GM23338 (cell line): ENCODE measurements around the gene GOLT1A. TPM values are rescaled to one million over a fixed set of nuclear protein-coding genes. Genes with fewer than 3 reads are reported as not detected.

Experiments
- ATAC-seq: fragments of 200-7000 bp; cut with Tn5 transposase; 3 replicates; pipeline ENCODE4 v1.9.1; 2020
- DNase-seq: peaks from one replicate; pipeline ENCODE4 v3.0.0-alpha.2; 2015; ENCODE audit warnings: low spot score
- H2AFZ ChIP-seq: fragments of 200-600 bp; sonication (generic); 2 replicates; pipeline ENCODE4 v1.8.0; 2016; ENCODE audit warnings: antibody characterized with exemption, mild to moderate bottlenecking, moderate library complexity
- H3F3A ChIP-seq: fragments of 200-600 bp; sonication (generic); replicated peaks from 2 replicates; pipeline ENCODE4 v1.8.0; 2017; ENCODE audit warnings: antibody characterized with exemption, mixed run types, low read depth
- H3K27ac ChIP-seq: fragments of 200-600 bp; sonication (generic); 2 replicates; pipeline ENCODE4 v1.6.1; 2016; ENCODE audit warnings: low read depth
- H3K27me3 ChIP-seq: fragments of 200-600 bp; sonication (generic); 2 replicates; pipeline ENCODE4 v1.8.0; 2016; ENCODE audit warnings: mild to moderate bottlenecking, mixed run types, moderate library complexity; ENCODE audit not compliant: insufficient read depth
- H3K36me3 ChIP-seq: fragments of 200-600 bp; sonication (generic); 2 replicates; pipeline ENCODE4 v1.8.0; 2016; ENCODE audit warnings: mild to moderate bottlenecking; ENCODE audit not compliant: insufficient read depth
- H3K4me1 ChIP-seq: fragments of 200-600 bp; sonication (generic); 2 replicates; pipeline ENCODE4 v1.8.0; 2016; ENCODE audit warnings: mild to moderate bottlenecking, moderate library complexity; ENCODE audit not compliant: insufficient read depth
- H3K4me2 ChIP-seq: fragments of 200-600 bp; sonication (generic); 2 replicates; pipeline ENCODE4 v1.7.1; 2017; ENCODE audit warnings: mixed run types
- H3K4me3 ChIP-seq: fragments of 200-600 bp; sonication (generic); 2 replicates; pipeline ENCODE4 v1.6.1; 2016; ENCODE audit warnings: mixed run types
- H3K79me2 ChIP-seq: fragments of 200-600 bp; sonication (generic); replicated peaks from 2 replicates; pipeline ENCODE4 v1.8.0; 2017; ENCODE audit warnings: mild to moderate bottlenecking; ENCODE audit not compliant: insufficient read depth
- H3K9me2 ChIP-seq: fragments of 200-600 bp; sonication (generic); 2 replicates; pipeline ENCODE4 v1.8.0; 2017; ENCODE audit not compliant: insufficient read depth
- H4K20me1 ChIP-seq: fragments of 200-600 bp; sonication (generic); replicated peaks from 2 replicates; pipeline ENCODE4 v1.8.0; 2017; ENCODE audit warnings: mild to moderate bottlenecking; ENCODE audit not compliant: insufficient read depth
- H3K27ac Mint-ChIP-seq: 2 replicates; pipeline ENCODE4 v1.8.0; 2020; ENCODE audit warnings: inconsistent platforms, mild to moderate bottlenecking, moderate library complexity, mixed read lengths
- H3K27me3 Mint-ChIP-seq: 3 replicates; pipeline ENCODE4 v1.8.0; 2022; ENCODE audit warnings: low read depth, mild to moderate bottlenecking, moderate library complexity, mixed read lengths, inconsistent platforms; ENCODE audit not compliant: insufficient read depth, poor library complexity
- H3K36me3 Mint-ChIP-seq: 3 replicates; pipeline ENCODE4 v1.8.0; 2021; ENCODE audit warnings: low read depth, mild to moderate bottlenecking, inconsistent platforms, moderate library complexity, mixed read lengths
- H3K4me1 Mint-ChIP-seq: 3 replicates; pipeline ENCODE4 v1.8.0; 2020; ENCODE audit warnings: mild to moderate bottlenecking, inconsistent platforms, mixed read lengths
- H3K4me3 Mint-ChIP-seq: 3 replicates; pipeline ENCODE4 v1.8.0; 2021; ENCODE audit warnings: moderate library complexity, mild to moderate bottlenecking, inconsistent platforms, mixed read lengths
- H3K9me3 Mint-ChIP-seq: 3 replicates; pipeline ENCODE4 v1.8.0; 2020; ENCODE audit warnings: moderate library complexity, mild to moderate bottlenecking, inconsistent platforms, mixed read lengths
- CREB1 ChIP-seq: fragments of 250-450 bp; sonication (Bioruptor Pico); IDR thresholded peaks from 2 replicates; pipeline ENCODE4 v1.5.0; 2020; ENCODE audit warnings: low read depth, mild to moderate bottlenecking, moderate library complexity
- EZH2 ChIP-seq: fragments of 200-600 bp; sonication (generic); IDR thresholded peaks from one replicate; pipeline ENCODE4 v1.8.0; 2017; ENCODE audit warnings: antibody characterized with exemption, mild to moderate bottlenecking, low read depth; ENCODE audit not compliant: unreplicated experiment
- EZH2phosphoT487 ChIP-seq: fragments of 200-600 bp; sonication (generic); IDR thresholded peaks from one replicate; pipeline ENCODE4 v1.8.1; 2018; ENCODE audit warnings: antibody characterized with exemption; ENCODE audit not compliant: unreplicated experiment
- JUNB ChIP-seq: IDR thresholded peaks from one replicate; pipeline ENCODE4 v1.6.1; 2016; ENCODE audit warnings: antibody characterized with exemption; ENCODE audit not compliant: unreplicated experiment
- NANOG ChIP-seq: IDR thresholded peaks from 2 replicates; pipeline ENCODE4 v1.6.1; 2016; ENCODE audit warnings: antibody characterized with exemption, borderline replicate concordance
- POLR2AphosphoS5 ChIP-seq: IDR thresholded peaks from 2 replicates; pipeline ENCODE4 v1.6.1; 2016; ENCODE audit warnings: antibody characterized with exemption, low read depth
- STAT1 ChIP-seq: IDR thresholded peaks from one replicate; pipeline ENCODE4 v1.6.1; 2016; ENCODE audit warnings: antibody characterized with exemption; ENCODE audit not compliant: unreplicated experiment
- ZNF114 ChIP-seq: fragments of 250-450 bp; sonication (Bioruptor Pico); IDR thresholded peaks from 2 replicates; pipeline ENCODE4 v1.5.0; 2020; ENCODE audit warnings: mild to moderate bottlenecking, moderate library complexity
- ZNF331 ChIP-seq: fragments of 250-450 bp; sonication (Bioruptor Pico); IDR thresholded peaks from 2 replicates; pipeline ENCODE4 v1.5.0; 2020; ENCODE audit warnings: low read depth, mild to moderate bottlenecking, moderate library complexity
- polyA plus RNA-seq: library from polyadenylated mRNA; unstranded; fragments of >200 nt; fragmentation: Nextera tagmentation; extraction: Ambion mirVana; gene quantifications from 2 replicates; pipeline ENCODE4 v1.2.1, GENCODE V29; 2016
- total RNA-seq: library from RNA; depleted of rRNA; stranded (reverse); fragments of >200 nt; shearing (Covaris generic); gene quantifications from 2 replicates; pipeline ENCODE4 v1.2.3, GENCODE V29; 2014
- TF ChIP-seq, protein P1 (sequence below): IDR thresholded peaks from one replicate; pipeline ENCODE4 v1.6.1; 2018; ENCODE audit warnings: antibody characterized with exemption; ENCODE audit not compliant: unreplicated experiment
- TF ChIP-seq, protein P2 (sequence below): fragments of 250-450 bp; sonication (Bioruptor Pico); IDR thresholded peaks from 2 replicates; pipeline ENCODE4 v1.5.0; 2020; ENCODE audit warnings: mild to moderate bottlenecking, moderate library complexity
- TF ChIP-seq, protein P3 (sequence below): IDR thresholded peaks from 2 replicates; pipeline ENCODE4 v1.6.1; 2016; ENCODE audit warnings: antibody characterized with exemption
- TF ChIP-seq, protein P4 (sequence below), 2 experiments: fragments of 200-600 bp in 1 of 2; sonication (generic) in 1 of 2; conservative IDR thresholded peaks; 2 replicates each; pipeline versions ENCODE4 v1.5.1 to v1.6.1; 2016 to 2017; ENCODE audit warnings: antibody characterized with exemption in 2 of 2, low read depth in 2 of 2, mild to moderate bottlenecking in 2 of 2, moderate library complexity in 1 of 2

GOLT1A gene
- total and polyA plus RNA-seq, 2 experiments from 2014 or later = 3.0 to 7.2 TPM

DNA sequence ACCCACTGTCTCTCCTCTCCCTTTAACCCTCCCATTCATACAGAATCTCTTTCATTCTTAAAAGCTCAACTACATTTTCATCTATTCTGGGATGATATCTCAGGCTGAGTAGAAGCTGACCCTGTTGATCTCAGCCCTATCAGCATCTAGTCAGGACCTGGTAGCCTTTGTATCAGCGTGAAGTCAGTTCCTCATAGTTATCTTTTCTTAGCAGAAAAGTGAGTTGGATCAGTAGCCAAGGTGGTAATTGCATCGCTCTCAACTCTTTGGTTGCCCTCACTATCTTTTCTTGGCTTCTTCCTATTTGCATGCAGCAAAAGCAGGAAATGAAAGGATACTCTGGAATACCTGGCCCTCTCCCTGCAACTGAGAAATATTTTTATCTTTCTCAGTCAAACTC is 13.6 kb upstream of the GOLT1A start:
- TF ChIP-seq POLR2AphosphoS5 = no peak
- no peak for TF ChIP-seq STAT1
- TF ChIP-seq, protein P1, sequence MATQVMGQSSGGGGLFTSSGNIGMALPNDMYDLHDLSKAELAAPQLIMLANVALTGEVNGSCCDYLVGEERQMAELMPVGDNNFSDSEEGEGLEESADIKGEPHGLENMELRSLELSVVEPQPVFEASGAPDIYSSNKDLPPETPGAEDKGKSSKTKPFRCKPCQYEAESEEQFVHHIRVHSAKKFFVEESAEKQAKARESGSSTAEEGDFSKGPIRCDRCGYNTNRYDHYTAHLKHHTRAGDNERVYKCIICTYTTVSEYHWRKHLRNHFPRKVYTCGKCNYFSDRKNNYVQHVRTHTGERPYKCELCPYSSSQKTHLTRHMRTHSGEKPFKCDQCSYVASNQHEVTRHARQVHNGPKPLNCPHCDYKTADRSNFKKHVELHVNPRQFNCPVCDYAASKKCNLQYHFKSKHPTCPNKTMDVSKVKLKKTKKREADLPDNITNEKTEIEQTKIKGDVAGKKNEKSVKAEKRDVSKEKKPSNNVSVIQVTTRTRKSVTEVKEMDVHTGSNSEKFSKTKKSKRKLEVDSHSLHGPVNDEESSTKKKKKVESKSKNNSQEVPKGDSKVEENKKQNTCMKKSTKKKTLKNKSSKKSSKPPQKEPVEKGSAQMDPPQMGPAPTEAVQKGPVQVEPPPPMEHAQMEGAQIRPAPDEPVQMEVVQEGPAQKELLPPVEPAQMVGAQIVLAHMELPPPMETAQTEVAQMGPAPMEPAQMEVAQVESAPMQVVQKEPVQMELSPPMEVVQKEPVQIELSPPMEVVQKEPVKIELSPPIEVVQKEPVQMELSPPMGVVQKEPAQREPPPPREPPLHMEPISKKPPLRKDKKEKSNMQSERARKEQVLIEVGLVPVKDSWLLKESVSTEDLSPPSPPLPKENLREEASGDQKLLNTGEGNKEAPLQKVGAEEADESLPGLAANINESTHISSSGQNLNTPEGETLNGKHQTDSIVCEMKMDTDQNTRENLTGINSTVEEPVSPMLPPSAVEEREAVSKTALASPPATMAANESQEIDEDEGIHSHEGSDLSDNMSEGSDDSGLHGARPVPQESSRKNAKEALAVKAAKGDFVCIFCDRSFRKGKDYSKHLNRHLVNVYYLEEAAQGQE = no peak
- TF ChIP-seq, protein P2, sequence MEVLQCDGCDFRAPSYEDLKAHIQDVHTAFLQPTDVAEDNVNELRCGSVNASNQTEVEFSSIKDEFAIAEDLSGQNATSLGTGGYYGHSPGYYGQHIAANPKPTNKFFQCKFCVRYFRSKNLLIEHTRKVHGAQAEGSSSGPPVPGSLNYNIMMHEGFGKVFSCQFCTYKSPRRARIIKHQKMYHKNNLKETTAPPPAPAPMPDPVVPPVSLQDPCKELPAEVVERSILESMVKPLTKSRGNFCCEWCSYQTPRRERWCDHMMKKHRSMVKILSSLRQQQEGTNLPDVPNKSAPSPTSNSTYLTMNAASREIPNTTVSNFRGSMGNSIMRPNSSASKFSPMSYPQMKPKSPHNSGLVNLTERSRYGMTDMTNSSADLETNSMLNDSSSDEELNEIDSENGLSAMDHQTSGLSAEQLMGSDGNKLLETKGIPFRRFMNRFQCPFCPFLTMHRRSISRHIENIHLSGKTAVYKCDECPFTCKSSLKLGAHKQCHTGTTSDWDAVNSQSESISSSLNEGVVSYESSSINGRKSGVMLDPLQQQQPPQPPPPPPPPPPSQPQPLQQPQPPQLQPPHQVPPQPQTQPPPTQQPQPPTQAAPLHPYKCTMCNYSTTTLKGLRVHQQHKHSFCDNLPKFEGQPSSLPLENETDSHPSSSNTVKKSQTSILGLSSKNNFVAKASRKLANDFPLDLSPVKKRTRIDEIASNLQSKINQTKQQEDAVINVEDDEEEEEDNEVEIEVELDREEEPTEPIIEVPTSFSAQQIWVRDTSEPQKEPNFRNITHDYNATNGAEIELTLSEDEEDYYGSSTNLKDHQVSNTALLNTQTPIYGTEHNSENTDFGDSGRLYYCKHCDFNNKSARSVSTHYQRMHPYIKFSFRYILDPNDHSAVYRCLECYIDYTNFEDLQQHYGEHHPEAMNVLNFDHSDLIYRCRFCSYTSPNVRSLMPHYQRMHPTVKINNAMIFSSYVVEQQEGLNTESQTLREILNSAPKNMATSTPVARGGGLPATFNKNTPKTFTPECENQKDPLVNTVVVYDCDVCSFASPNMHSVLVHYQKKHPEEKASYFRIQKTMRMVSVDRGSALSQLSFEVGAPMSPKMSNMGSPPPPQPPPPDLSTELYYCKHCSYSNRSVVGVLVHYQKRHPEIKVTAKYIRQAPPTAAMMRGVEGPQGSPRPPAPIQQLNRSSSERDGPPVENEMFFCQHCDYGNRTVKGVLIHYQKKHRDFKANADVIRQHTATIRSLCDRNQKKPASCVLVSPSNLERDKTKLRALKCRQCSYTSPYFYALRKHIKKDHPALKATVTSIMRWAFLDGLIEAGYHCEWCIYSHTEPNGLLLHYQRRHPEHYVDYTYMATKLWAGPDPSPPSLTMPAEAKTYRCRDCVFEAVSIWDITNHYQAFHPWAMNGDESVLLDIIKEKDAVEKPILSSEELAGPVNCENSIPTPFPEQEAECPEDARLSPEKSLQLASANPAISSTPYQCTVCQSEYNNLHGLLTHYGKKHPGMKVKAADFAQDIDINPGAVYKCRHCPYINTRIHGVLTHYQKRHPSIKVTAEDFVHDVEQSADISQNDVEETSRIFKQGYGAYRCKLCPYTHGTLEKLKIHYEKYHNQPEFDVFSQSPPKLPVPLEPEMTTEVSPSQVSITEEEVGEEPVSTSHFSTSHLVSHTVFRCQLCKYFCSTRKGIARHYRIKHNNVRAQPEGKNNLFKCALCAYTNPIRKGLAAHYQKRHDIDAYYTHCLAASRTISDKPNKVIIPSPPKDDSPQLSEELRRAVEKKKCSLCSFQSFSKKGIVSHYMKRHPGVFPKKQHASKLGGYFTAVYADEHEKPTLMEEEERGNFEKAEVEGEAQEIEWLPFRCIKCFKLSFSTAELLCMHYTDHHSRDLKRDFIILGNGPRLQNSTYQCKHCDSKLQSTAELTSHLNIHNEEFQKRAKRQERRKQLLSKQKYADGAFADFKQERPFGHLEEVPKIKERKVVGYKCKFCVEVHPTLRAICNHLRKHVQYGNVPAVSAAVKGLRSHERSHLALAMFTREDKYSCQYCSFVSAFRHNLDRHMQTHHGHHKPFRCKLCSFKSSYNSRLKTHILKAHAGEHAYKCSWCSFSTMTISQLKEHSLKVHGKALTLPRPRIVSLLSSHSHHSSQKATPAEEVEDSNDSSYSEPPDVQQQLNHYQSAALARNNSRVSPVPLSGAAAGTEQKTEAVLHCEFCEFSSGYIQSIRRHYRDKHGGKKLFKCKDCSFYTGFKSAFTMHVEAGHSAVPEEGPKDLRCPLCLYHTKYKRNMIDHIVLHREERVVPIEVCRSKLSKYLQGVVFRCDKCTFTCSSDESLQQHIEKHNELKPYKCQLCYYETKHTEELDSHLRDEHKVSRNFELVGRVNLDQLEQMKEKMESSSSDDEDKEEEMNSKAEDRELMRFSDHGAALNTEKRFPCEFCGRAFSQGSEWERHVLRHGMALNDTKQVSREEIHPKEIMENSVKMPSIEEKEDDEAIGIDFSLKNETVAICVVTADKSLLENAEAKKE (CRISPR knock-in tag) = no peak
- TF ChIP-seq EZH2 = no peak
- TF ChIP-seq, protein P3, sequence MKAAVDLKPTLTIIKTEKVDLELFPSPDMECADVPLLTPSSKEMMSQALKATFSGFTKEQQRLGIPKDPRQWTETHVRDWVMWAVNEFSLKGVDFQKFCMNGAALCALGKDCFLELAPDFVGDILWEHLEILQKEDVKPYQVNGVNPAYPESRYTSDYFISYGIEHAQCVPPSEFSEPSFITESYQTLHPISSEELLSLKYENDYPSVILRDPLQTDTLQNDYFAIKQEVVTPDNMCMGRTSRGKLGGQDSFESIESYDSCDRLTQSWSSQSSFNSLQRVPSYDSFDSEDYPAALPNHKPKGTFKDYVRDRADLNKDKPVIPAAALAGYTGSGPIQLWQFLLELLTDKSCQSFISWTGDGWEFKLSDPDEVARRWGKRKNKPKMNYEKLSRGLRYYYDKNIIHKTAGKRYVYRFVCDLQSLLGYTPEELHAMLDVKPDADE = no peak
- no peak for TF ChIP-seq ZNF114 (CRISPR knock-in tag)
- no peak for TF ChIP-seq CREB1 (CRISPR knock-in tag)
- no peak for TF ChIP-seq EZH2phosphoT487
- TF ChIP-seq NANOG = no peak
- TF ChIP-seq, protein P4, sequence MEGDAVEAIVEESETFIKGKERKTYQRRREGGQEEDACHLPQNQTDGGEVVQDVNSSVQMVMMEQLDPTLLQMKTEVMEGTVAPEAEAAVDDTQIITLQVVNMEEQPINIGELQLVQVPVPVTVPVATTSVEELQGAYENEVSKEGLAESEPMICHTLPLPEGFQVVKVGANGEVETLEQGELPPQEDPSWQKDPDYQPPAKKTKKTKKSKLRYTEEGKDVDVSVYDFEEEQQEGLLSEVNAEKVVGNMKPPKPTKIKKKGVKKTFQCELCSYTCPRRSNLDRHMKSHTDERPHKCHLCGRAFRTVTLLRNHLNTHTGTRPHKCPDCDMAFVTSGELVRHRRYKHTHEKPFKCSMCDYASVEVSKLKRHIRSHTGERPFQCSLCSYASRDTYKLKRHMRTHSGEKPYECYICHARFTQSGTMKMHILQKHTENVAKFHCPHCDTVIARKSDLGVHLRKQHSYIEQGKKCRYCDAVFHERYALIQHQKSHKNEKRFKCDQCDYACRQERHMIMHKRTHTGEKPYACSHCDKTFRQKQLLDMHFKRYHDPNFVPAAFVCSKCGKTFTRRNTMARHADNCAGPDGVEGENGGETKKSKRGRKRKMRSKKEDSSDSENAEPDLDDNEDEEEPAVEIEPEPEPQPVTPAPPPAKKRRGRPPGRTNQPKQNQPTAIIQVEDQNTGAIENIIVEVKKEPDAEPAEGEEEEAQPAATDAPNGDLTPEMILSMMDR (conservative IDR thresholded peaks at IDR 0.05; ENCODE audit: low read depth in 2 of 2) = no peak
- TF ChIP-seq ZNF331 (CRISPR knock-in tag) = no peak
- no peak for TF ChIP-seq JUNB
- ATAC-seq (no peak), DNase-seq (no peak)
- Histone ChIP-seq H3K4me1 (no peaks in the 10 kb centered on the region), H3K4me3 (no peak overlapping the region), H3K4me2 (no peak overlapping the region), H3K27ac (no peak overlapping the region), H3K36me3 (no peaks in the 10 kb centered on the region), H3K9me2 (no peaks in the 10 kb centered on the region), H2AFZ (no peak overlapping the region), H3K27me3 (no peaks in the 10 kb centered on the region), H4K20me1 (no peaks in the 10 kb centered on the region), H3F3A (no peaks in the 10 kb centered on the region), H3K79me2 (no peaks in the 10 kb centered on the region)
- H3K9me3 Mint-ChIP-seq = no peaks in the 10 kb centered on the region
- H3K4me3 Mint-ChIP-seq = no peak overlapping the region
- H3K27ac Mint-ChIP-seq = no peak overlapping the region
- peaks cover 4% of the 10 kb centered on the region for H3K27me3 Mint-ChIP-seq
- peaks cover 22% of the 10 kb centered on the region for H3K36me3 Mint-ChIP-seq
- peaks cover 12% of the 10 kb centered on the region for H3K4me1 Mint-ChIP-seq
